Pulmonary artery endothelial cell (primary cell): ENCODE results near the gene EHBP1. TPM values are rescaled to one million over a fixed set of nuclear protein-coding genes. Genes with fewer than 3 reads are reported as not detected.
"Not testable (repeated sequence)": the region's sequence is repeated elsewhere in the genome, so short reads cannot be mapped to it uniquely, and the experiment has no call there.

ENCODE experiments used
- DNase-seq: peaks from one replicate; pipeline ENCODE4 v3.0.0-alpha.2; 2011; ENCODE audit warnings: low read depth, low spot score
- total RNA-seq: library from RNA; depleted of rRNA; stranded (reverse); fragments of >200 nt; gene quantifications from 2 replicates; pipeline ENCODE4 v1.2.3, GENCODE V29; 2014

EHBP1 gene
- total RNA-seq, 1 donor from 2014 or later = 22.2 TPM

DNA sequence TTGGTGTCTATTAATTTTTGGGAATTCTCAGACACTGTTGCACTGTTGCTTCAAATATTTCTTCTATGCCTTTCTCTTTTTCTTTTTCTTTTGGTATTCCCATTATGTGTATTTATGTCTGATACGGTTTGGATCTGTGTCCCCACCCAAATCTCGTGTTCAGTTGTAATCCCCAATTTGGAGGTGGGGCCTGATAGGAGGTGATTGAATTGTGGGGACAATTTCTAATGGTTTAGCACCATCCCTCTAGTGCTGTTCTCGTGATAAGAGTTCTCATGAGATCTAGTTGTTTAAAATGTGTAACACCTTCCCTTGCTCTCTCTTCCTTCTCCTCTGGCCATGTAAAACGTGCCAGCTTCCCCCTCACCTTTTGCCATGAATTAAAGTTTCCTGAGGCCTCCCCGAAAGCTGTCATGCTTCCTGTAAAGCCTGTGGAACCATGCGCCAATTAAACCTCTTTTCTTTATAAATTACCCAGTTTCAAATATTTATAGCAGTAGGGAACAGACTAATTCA lies 26.8 kb downstream of the EHBP1 start:
- DNase-seq = no peak

DNA sequence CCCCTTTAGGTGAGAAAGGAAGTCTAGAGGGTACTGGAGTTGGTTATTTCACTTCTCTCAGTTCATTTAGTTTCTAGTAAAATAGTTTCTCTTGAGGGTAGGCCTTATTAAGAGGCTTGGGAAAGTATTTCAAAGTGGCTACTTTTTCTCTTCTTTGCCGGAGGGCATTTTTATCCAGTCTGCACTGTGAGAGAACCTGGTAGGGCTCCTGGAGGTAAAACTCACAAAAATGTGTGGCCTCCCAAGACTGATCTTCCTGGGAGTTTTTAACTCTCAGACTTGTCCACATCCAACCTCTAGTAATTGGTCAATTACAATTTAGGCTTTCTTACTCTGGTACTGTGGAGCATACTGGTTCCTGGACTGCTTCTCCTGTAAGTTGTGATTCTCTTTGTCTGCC lies 28.0 kb downstream of the EHBP1 start:
- no peak for DNase-seq

DNA sequence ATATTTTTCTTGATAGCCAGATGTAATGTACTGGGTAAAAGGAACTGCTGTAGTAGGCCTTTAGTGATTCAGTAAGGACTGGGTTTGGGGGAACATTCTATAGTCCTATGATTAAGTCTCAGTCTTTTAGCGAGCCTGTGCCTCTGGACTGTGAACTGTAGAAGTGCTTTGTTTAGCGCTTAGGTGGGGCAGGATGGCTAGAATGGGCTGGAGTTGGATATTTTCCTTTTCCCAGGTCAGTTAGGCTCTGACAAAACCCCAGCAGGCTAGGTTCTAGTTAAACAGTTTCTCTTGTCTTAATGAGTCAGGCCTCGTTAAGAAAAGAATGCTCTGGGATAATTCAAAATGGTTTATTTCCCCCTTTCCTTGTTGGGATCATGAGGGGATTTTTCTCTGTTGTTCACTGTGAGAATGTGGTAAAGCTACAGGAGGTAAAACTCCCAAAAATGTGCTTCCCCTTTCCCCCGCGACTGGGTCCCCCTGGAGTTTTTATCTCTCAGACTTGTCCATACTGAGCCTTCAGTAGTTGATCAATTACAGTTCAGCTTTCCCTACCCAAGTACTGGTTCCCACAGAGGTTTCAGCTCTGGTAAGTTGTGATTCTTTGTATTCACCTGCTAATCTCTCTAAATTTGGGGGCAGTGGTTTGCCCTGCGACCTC lies 31.5 kb downstream of the EHBP1 start:
- no peak for DNase-seq

DNA sequence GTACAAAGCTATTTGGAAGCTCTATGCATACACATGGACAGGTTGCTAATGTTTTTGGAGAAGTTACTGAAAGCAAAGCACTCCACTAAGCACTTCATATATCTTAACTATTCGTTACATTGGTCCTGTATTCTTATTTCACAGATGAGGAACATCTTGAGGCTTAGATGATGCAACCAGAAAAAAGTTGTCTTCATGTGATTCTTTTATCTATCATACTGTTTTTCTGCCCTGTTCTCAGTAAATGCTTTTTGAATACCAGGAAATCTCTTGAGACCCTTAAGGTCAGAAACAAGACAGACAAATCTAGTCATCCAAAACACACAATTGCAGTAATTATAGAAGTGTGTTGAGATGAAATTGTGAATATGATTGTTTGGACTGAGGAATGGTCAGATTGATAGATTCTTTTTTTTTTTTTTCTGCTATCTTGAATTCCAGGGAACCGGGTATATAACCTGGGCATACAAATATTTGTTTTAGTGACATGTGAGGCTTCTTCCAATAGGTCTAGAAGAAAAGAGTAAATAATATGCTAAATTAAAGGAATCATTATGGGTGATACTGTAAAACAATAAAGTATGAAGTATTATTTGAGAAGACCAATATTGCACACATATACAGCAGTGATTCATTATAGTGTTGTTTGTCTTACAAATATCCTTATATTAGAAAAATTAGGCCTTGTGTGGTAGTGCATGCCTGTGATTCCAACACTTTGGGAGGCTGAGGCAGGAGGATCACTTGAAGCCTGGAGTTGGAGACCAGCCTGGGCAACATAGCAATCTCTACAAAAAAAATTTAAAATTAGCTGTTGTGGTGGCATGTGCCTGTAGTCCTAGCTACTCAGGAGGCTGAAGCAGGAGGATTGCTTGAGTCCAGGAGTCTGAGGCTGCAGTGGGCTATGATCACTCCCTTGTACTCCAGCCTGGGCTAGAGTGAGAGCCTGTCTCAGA lies 33.7 kb downstream of the EHBP1 start:
- no peak for DNase-seq

DNA sequence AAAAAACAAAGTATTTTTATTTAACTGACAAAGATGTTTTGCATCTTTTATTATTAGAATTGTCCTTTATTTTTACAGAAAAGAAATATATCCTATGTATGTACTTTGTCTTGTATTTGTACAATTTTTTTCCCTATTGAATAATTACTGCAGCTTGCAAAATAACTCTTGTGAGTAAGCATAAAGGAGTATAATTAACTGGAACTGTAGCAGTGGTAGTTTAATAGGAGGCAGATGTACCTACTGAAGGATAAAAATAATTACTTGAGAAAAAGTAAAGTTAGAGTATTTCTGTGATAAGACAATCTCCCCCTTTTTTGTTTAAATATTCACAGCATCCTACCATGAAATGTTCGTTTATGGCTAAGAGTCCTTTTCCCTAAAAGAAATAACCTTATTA lies 34.7 kb downstream of the EHBP1 start:
- DNase-seq = no peak

DNA sequence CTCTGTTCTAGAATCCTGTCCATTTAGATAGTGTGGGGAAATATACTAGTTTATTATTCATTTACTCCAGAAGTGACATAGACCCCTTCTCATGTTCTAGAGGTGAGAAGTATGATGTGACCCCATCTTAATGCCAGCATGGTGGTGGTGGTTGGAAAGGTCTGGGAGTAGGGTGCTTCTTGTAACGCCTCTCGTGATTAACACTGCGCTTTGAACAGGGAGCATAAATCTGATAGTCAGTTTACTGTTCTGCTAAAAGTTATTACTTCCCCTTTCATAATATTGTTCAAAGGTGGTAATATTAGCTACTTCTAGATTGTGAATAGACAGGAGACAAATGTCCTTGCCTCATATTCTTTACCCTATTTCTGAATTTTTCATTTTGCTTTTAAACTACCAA lies 35.6 kb downstream of the EHBP1 start:
- no peak for DNase-seq

DNA sequence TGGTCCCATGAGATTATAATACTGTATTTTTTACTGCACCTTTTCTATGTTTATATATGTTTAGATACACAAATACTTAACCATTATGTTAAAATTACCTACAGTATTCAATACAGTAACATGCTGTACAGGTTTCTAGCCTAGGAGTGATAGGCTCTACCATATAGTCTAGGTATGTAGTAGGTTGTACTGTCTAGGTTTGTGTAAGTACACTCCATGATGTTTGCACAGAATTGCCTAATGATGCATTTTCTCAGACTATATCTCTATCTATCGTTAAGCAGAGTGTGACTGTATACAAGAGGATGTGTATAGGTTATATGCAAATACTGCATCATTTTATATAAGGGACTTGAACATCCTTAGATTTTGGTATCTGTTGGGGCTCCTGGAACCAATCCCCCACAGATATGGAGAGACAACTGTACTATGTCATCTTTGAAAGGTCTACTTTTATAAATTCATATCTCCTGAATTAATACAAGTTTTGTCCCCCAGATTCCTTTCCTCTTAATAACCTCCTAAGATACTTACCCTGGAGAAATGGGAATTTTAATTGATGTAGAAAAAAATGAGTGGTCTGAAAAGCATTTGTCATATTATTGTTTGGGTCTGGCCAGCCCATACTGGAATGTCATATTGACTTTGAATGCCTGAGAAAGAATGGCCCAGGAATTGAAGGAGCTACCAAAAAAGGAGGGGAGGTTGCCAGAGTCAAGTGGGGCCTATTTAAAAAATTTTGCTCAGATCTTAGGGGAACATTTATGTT lies 36.6 kb downstream of the EHBP1 start:
- no peak for DNase-seq

DNA sequence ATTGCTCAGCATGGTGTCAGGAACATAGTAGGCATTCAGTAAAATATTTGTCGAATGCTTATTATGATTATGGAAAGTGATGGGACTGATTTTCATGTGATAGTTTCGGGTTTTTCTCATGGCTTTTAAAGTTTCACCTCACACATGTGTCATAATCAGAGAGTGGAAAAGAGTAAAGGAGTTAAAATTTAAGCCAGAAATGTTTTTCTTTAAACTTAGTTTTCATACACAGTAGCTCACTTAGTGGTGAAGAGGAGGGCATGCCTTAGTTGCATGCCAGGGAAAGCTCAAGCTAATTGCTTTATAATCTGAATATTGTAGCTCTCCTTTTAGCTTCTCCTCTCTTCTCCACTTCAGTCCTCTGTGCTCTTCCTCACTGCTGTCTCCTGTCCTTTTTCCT lies 38.0 kb downstream of the EHBP1 start:
- no peak for DNase-seq

DNA sequence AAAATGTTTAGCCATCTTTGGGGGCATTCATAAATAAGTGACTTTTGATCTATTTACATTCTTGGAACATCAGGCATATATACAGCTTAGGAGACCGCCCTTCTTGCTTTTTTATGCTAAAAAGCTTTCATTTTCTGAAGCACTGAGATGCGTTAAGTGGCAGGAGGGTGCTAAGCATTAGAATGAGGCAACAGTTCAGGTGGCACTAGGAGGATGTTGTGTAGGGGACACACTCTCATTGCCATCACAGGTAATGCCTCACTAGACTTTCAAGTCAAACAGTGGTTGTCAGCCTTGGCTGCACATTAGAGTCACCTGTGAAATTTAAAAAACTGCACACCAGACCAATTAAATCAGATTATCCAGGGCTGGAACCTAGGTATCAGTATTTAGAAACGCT lies 39.1 kb downstream of the EHBP1 start:
- DNase-seq = no peak

DNA sequence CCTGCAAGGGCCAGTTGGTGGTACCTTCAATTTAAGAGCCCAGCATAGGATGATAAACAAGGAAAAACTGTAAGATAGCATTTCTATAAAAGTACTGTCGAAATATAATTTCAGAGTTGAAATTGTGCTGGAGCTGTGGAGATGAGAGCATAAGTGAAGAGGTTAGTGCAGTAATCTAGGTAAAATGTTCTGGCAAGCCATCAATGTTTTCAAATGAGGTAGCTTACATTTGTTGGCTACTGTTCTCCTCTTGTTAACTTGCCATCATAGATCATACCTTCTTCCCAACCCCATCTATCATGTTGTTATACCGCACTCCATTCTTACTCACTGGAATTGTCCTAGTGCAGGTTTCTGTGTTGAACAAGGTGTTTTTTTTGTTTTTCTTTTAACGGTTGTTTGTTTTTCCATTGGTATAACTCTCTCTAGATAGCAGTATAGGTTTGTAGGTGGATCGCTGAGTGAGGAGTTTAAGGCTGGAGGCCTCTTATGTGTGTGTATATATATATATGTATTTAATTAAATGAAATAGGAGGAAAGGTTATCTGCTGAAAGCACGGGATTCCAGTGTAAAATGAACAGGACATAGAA lies 40.5 kb downstream of the EHBP1 start:
- no peak for DNase-seq

DNA sequence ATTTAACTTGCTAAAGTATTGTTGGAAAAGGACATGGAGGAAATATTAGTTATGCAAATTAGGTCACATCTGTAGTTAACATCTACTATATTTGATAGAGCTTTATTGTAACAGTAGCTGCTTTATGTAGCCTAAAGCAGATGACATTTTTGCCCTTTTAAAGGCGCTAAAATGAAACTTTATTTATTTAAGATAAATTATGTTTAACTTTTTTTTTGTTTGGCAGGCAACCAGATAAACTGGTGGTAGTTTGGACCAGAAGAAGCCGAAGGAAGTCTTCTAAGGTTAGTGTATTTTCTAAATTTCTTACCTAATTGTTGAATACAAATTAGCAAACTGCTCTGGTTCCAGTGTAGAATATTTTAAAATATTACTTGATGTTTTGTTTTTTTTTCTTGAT lies 41.7 kb downstream of the EHBP1 start:
- DNase-seq = no peak

DNA sequence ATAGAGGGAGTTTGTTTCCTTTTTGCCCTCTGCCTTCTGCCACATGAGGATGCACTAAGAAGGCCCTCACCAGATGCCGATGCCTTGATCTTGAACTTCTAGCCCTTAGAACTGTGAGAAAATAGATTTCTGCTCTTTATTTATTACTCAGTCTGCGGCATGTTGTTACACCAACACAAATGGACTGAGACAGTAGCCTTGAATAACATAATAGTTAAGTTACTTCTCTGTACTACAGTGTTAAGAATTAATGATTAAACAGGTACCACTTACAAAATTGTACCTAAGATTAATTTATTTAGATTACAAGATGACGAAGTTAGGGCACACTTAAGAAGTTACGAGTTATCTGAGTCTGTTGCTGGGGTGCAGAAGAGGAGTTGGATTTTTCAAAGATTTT lies 42.4 kb downstream of the EHBP1 start:
- no peak for DNase-seq

DNA sequence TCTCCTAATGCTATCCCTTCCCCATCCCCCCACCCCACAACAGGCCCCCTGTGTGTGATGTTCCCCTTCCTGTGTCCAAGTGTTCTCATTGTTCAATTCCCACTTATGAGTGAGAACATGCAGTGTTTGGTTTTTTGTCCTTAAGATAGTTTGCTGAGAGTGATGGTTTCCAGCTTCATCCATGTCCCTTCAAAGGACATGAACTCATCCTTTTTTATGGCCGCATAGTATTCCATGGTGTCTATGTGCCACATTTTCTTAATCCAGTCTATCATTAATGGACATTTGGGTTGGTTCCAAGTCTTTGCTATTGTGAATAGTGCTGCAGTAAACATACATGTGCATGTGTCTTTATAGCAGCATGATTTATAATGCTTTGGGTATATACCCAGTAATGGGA lies 43.6 kb downstream of the EHBP1 start:
- not testable (repeated sequence) for DNase-seq

DNA sequence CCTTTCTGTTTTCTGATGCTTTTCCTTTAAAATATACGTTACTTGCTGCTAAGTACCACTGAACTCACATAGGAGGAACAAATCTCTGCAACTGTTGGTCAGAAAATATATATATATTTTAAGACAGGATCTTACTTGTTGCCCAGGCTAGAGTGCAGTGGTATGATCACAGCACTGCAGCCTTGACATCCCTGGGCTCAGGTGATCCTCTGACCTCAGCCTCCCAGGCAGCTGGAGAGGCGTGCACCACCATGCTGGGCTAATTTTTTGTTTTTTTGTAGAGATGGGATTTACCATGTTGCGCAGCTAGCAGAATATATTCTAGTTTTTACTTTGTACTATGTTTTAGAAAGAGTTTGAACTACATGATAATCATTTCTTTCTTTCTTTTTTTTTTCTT lies 51.5 kb downstream of the EHBP1 start:
- no peak for DNase-seq

DNA sequence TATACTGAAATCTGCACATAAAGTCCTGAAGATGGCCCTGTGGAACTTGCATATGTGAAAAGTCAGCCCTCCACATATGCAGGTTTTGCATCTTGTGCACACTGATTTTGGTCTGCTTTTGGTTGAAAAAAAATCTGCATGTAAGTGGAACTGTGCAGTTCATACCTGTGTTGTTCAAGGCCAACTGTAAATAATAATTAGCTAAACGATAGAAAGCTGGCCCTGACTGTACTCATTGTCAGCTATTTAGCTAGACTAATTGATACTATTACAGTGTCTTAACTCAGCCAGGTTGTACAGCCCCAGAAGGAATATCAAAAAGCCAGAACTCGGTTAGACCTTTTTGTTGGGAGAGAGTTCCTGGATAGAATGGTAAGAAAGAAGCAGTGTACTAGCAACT lies 54.5 kb downstream of the EHBP1 start:
- DNase-seq = no peak

DNA sequence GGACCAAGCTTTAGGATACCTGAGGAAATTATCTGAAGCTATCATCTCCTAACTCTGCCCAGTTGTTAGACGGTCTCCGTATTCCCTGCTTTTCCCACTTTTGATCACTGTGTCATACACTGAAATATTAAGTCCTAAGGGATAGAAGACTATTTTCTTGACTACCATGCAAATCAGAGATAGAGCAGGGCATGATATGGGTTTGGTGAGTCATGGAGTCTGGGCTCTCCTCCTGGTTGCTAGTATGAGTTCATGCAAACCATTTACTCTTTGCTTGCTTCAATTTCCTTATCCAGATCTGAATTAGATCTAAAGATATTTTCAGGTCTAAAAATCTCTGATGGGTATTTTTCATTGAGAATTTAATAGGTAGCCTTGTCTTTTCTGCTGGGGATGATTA lies 55.0 kb downstream of the EHBP1 start:
- DNase-seq = no peak

DNA sequence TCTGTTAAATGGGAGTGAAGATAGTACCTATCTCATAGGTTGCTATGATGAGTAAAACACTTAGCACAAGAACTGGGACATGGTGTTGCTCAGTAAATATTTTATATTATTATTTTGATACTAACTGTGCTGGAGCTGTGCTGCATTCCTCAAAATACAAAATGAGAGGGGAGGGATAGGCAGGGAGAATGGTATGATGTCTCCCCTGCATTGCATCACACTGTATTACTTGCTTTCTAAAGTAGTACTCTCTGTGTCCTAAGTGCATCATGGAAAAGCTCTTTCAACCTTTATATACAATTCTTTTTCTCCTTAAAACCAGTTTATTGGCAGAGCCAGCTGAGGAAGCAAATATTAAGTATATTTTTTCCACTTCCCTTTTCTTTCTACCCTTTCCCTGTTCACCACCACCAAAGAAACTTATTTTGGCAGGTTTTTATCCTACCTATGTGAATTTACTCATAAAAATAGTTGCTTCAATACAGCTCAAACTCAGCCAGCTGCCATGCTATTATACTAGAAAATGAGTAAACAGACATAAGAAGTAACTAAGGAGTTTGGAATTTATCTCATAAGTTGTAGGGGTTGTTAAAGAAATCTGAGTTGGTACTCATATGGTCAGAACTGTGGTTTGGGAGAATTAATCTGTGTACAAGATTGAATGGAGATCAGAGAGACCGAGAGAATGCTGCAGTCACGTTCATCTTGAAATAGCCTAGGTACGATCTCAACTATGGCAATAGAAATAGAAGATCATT lies 60.3 kb downstream of the EHBP1 start:
- DNase-seq = no peak

DNA sequence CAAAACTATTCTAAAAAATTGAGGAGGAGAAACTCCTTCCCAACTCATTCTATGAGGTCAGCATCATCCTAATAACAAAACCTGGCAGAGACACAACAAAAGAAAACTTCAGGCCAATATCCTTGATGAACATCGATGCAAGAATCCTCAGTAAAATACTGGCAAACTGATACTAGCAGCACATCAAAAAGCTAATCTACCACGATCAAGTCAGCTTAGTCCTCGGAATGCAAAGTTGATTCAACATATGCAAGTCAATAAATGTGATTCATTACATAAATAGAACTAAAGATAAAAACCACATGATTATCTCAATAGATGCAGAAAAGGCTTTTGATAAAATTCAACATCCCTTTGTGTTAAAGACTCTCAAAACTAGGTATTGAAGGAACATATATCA lies 63.1 kb downstream of the EHBP1 start:
- DNase-seq = no peak

DNA sequence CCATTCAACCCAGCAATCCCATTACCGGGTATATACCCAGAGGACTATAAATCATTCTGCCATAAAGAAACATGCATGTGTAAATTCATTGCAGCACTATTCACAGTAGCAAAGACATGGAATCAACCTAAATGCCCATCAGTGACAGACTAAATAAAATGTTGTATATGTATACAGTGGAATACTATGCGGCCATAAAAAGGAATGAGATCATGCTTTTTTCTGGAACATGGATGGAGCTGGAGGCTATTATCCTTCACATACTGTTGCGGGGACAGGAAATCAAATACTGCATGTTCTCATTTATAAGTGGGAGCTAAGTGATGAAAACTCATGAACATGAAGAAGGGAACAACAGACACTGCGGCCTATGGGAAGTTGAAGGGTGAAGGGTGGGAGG lies 65.1 kb downstream of the EHBP1 start:
- DNase-seq = no peak

DNA sequence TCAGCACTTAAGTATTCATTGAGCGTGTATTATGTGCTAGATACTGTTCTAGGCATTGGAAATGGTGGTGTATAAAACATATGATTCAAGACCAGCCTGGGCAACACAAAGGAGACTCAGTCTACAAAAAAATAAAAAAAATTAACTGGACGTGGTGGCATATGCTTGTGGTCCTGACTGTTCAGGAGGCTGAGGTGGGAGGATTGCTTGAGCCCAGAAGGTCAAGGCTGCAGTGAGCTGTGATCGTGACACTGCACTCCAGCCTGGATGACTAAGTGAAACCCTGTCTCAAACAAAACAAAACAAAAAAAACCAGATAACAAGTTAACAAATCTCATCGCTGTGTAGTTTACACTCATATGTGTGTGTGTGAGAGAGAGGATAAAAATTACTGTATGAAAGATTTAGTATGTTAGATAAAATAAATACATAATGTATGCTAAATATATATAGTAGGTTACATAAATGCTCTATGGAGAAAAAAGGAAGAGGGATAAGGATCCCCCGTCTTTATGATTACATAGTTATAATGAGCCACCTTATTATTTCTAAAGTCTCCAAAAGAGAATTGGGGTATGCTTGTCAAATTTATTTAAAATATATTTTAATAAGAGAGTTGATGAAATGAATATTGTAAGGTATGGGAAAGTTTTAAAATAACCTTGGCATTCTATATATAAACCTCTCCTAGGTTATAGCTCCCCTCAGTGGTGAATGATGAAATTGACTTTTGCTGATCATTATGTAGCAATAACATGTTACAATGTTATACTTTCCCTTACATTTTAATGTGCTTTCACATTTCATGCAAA lies 69.2 kb downstream of the EHBP1 start:
- no peak for DNase-seq
